HepG2 (cell line): Measurements from ENCODE around the gene COX7A2L. TPM values are rescaled to one million over a fixed set of nuclear protein-coding genes. Genes with fewer than 3 reads are reported as not detected.

Experiments used
- AKNA ChIP-seq: sonication (generic); formaldehyde crosslinking; IDR thresholded peaks from 2 replicates; pipeline ENCODE4 v1.4.0; 2020; ENCODE audit warnings: missing genetic modification reagents, borderline replicate concordance
- ARID2 ChIP-seq: sonication (generic); formaldehyde crosslinking; IDR thresholded peaks from 2 replicates; pipeline ENCODE4 v1.8.1; 2022; ENCODE audit warnings: mild to moderate bottlenecking, missing genetic modification reagents, borderline replicate concordance
- HNF1A ChIP-seq, 2 experiments: sonication (generic) in 1 of 2; formaldehyde crosslinking in 1 of 2; IDR thresholded peaks; 2 replicates each; pipeline versions ENCODE4 v1.4.0 to v1.6.1; 2016 to 2020; ENCODE audit warnings: borderline replicate concordance in 1 of 2, low read depth in 1 of 2, mild to moderate bottlenecking in 1 of 2, missing genetic modification reagents in 1 of 2
- RFXANK ChIP-seq: IDR thresholded peaks from 2 replicates; pipeline ENCODE4 v1.6.1; 2016
- ZBTB37 ChIP-seq: sonication (generic); formaldehyde crosslinking; IDR thresholded peaks from 2 replicates; pipeline ENCODE4 v1.4.0; 2020; ENCODE audit warnings: mild to moderate bottlenecking, missing genetic modification reagents
- ZBTB39 ChIP-seq: sonication (generic); formaldehyde crosslinking; IDR thresholded peaks from 2 replicates; pipeline ENCODE4 v1.5.0; 2020; ENCODE audit warnings: missing genetic modification reagents
- ZFP62 ChIP-seq: sonication (generic); formaldehyde crosslinking; IDR thresholded peaks from 2 replicates; pipeline ENCODE4 v1.4.0; 2020; ENCODE audit warnings: missing genetic modification reagents
- ZHX2 ChIP-seq, 2 experiments: sonication (generic) in 1 of 2; formaldehyde crosslinking in 1 of 2; IDR thresholded peaks; 2 replicates each; pipeline versions ENCODE4 v1.6.1 to v1.9.0; 2014 to 2022; ENCODE audit warnings: antibody characterized with exemption in 1 of 2, borderline replicate concordance in 1 of 2, inconsistent platforms in 1 of 2, low read depth in 1 of 2, missing genetic modification reagents in 1 of 2
- polyA plus RNA-seq, 8 experiments: library from polyadenylated mRNA; depleted of rRNA in 3 of 8; stranded (reverse) in 7 of 8; unstranded in 1 of 8; fragments of >200 nt; fragmentation: Illumina TruSeq in 4 of 8; extraction: Trizol in 4 of 8; gene quantifications; 2 replicates each; pipeline versions ENCODE4 v1.2.1 to v1.2.3, GENCODE V29; 2011 to 2016; ENCODE audit warnings: low read depth in 4 of 8, missing spikeins in 1 of 8, mixed read lengths in 1 of 8; ENCODE audit not compliant: insufficient read depth in 1 of 8
- total RNA-seq, 5 experiments: library from RNA; depleted of rRNA; stranded (reverse); fragments of >200 nt; fragmentation: Illumina TruSeq; extraction: Trizol; gene quantifications; 2 replicates each; pipeline ENCODE4 v1.2.3, GENCODE V29; 2016; ENCODE audit warnings: low read depth in 1 of 5

The COX7A2L gene
- total and polyA plus RNA-seq, 2 of the 13 experiments (the other 11 are each of a cell fraction or from before 2014, with no cell fraction given): 155 to 201 TPM

GRCh38 chr2:42360493-42360889 lies 526 bp downstream of the COX7A2L start (continued):
- TF ChIP-seq ZHX2 (IDR thresholded peaks at IDR 0.05; ENCODE audit: low read depth) (no peak), ZHX2 (CRISPR knock-in tag; IDR thresholded peaks at IDR 0.05; ENCODE audit: borderline replicate concordance) (no peak), ZFP62 (CRISPR knock-in tag) (no peak), RFXANK (CRISPR knock-in tag) (no peak), ZBTB37 (CRISPR knock-in tag) (0 out of 2 replicates have a peak, but pooled peaks have one; percentile 46), ZBTB39 (CRISPR knock-in tag) (0 out of 2 replicates have a peak, but pooled peaks have one; percentile 23), HNF1A (IDR thresholded peaks at IDR 0.05; ENCODE audit: low read depth) (0 out of 2 replicates have a peak, but pooled peaks have one; percentile 7), HNF1A (CRISPR knock-in tag; IDR thresholded peaks at IDR 0.05; ENCODE audit: borderline replicate concordance) (no peak), AKNA (no peak), ARID2 (CRISPR knock-in tag) (peak; percentile 85; the same call in 1 of the 2 replicates)
